Hepatocyte (in vitro differentiated cells): ENCODE measurements around the gene IKZF5. TPM values are rescaled to one million over a fixed set of nuclear protein-coding genes. Genes with fewer than 3 reads are reported as not detected.

Experiments
- DNase-seq: peaks from one replicate; pipeline ENCODE4 v3.0.0-alpha.2; 2016; ENCODE audit warnings: low spot score
- H2AFZ ChIP-seq: fragments of 200-600 bp; sonication (generic); 2 replicates; pipeline ENCODE4 v1.6.0; 2016; ENCODE audit warnings: antibody characterized with exemption, mild to moderate bottlenecking
- H3K27ac ChIP-seq: fragments of 200-600 bp; sonication (generic); 2 replicates; pipeline ENCODE4 v1.5.1; 2016; ENCODE audit warnings: mild to moderate bottlenecking
- H3K27me3 ChIP-seq: fragments of 200-600 bp; sonication (generic); 2 replicates; pipeline ENCODE4 v1.6.1; 2016
- H3K36me3 ChIP-seq: fragments of 200-600 bp; sonication (generic); replicated peaks from 2 replicates; pipeline ENCODE4 v1.5.1; 2016; ENCODE audit warnings: low read depth; ENCODE audit not compliant: insufficient read depth
- H3K4me1 ChIP-seq: fragments of 200-600 bp; sonication (generic); 2 replicates; pipeline ENCODE4 v1.5.1; 2016; ENCODE audit warnings: mild to moderate bottlenecking, moderate library complexity; ENCODE audit not compliant: insufficient read depth
- H3K4me2 ChIP-seq: fragments of 200-600 bp; sonication (generic); 2 replicates; pipeline ENCODE4 v1.6.0; 2016
- H3K4me3 ChIP-seq: fragments of 200-600 bp; sonication (generic); 2 replicates; pipeline ENCODE4 v1.5.1; 2016; ENCODE audit warnings: mild to moderate bottlenecking
- H3K79me2 ChIP-seq: fragments of 200-600 bp; sonication (generic); 2 replicates; pipeline ENCODE4 v1.6.0; 2017; ENCODE audit warnings: mild to moderate bottlenecking
- H3K9me2 ChIP-seq: fragments of 200-600 bp; sonication (generic); replicated peaks from 2 replicates; pipeline ENCODE4 v1.6.0; 2017; ENCODE audit warnings: mild to moderate bottlenecking; ENCODE audit not compliant: insufficient read depth
- H3K9me3 ChIP-seq: fragments of 200-600 bp; sonication (generic); 2 replicates; pipeline ENCODE4 v1.5.1; 2016; ENCODE audit warnings: low read depth, mild to moderate bottlenecking
- H4K20me1 ChIP-seq: fragments of 200-600 bp; sonication (generic); 2 replicates; pipeline ENCODE4 v1.6.0; 2016; ENCODE audit warnings: mild to moderate bottlenecking; ENCODE audit not compliant: insufficient read depth, poor library complexity, severe bottlenecking
- EZH2 ChIP-seq: fragments of 200-600 bp; sonication (generic); IDR thresholded peaks from 2 replicates; pipeline ENCODE4 v1.6.1; 2016; ENCODE audit warnings: antibody characterized with exemption, mild to moderate bottlenecking, borderline replicate concordance
- EZH2phosphoT487 ChIP-seq: fragments of 200-600 bp; sonication (generic); IDR thresholded peaks from one replicate; pipeline ENCODE4 v1.6.1; 2018; ENCODE audit warnings: antibody characterized with exemption, mild to moderate bottlenecking, low read depth, moderate library complexity; ENCODE audit not compliant: unreplicated experiment, severe bottlenecking
- WGBS: methylation state at CpG from one replicate; pipeline ENCODE4 v1.1.6; 2016; ENCODE audit warnings: low lambda C conversion rate; ENCODE audit errors: missing lambda C conversion rate; 5-methylcytosine and 5-hydroxymethylcytosine counted together
- polyA plus RNA-seq: library from polyadenylated mRNA; unstranded; fragments of >200 nt; fragmentation: Nextera tagmentation; extraction: Ambion mirVana; gene quantifications from 2 replicates; pipeline ENCODE4 v1.2.1, GENCODE V29; 2016
- total RNA-seq: library from RNA; depleted of rRNA; stranded (reverse); fragments of >200 nt; gene quantifications from 2 replicates; pipeline ENCODE4 v1.2.3, GENCODE V29; 2014
- TF ChIP-seq, protein P1 (sequence below): fragments of 200-600 bp; sonication (generic); IDR thresholded peaks from 2 replicates; pipeline ENCODE4 v1.5.1; 2016; ENCODE audit warnings: antibody characterized with exemption, mild to moderate bottlenecking; ENCODE audit not compliant: poor library complexity

The IKZF5 gene
- total and polyA plus RNA-seq, 2 experiments from 2014 or later: 7.2 to 8.5 TPM

DNA sequence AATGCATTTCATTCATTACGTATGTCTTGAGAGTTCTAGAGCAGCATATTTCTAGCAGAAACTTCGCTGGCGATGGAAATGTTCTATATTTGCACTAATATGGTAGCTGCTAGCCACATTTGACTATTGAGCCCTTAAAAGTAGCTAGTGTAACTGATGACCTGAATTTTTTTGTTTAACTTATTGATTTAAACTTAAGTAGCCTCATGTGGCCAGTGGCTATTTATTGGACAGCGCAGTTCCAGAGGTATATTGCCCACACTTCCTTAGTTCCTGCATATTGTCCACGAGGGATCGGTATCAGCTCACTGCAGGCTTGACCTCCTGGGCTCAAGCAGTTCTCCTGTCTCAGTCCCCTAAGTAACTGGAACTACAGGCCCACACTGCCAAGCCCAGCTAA is 24.7 kb downstream of the IKZF5 start:
- no peak overlapping the region for H2AFZ ChIP-seq
- no peak for DNase-seq
- no peaks in the 10 kb centered on the region for H3K9me3 ChIP-seq
- no peaks in the 10 kb centered on the region for H4K20me1 ChIP-seq
- H3K9me2 ChIP-seq: no peaks in the 10 kb centered on the region
- 94% methylated on average over 6 of the region's 6 CpGs for WGBS
- no peak overlapping the region for H3K4me2 ChIP-seq
- H3K27me3 ChIP-seq: no peaks in the 10 kb centered on the region
- peaks cover 3% of the 10 kb centered on the region for H3K4me1 ChIP-seq
- H3K4me3 ChIP-seq: no peak overlapping the region
- no peak for TF ChIP-seq EZH2phosphoT487
- no peak for TF ChIP-seq EZH2
- TF ChIP-seq, protein P1, sequence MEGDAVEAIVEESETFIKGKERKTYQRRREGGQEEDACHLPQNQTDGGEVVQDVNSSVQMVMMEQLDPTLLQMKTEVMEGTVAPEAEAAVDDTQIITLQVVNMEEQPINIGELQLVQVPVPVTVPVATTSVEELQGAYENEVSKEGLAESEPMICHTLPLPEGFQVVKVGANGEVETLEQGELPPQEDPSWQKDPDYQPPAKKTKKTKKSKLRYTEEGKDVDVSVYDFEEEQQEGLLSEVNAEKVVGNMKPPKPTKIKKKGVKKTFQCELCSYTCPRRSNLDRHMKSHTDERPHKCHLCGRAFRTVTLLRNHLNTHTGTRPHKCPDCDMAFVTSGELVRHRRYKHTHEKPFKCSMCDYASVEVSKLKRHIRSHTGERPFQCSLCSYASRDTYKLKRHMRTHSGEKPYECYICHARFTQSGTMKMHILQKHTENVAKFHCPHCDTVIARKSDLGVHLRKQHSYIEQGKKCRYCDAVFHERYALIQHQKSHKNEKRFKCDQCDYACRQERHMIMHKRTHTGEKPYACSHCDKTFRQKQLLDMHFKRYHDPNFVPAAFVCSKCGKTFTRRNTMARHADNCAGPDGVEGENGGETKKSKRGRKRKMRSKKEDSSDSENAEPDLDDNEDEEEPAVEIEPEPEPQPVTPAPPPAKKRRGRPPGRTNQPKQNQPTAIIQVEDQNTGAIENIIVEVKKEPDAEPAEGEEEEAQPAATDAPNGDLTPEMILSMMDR: no peak
- H3K27ac ChIP-seq: no peak overlapping the region
- no peaks in the 10 kb centered on the region for H3K36me3 ChIP-seq
- H3K79me2 ChIP-seq: no peaks in the 10 kb centered on the region

DNA sequence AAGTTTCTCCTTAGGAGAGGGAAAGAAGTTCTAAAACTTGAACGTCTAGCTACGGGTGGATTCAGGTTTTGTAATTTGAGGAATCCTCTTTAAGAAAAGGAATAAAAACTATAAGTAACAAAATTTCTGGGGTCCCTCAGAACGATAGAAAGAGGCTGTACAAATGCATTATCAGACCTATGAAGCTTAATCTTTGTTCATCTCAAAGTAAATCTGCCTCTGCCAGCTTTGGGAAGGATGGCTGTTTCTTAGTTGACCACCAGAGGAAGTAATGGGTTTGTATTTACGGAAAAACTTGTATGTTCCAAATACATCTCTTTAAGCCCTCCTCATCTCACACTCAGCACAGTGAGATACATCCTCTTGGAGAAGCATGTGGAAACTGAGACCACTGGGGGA is 27.5 kb downstream of the IKZF5 start:
- 20% methylated on average over 4 of the region's 4 CpGs for WGBS
- H3K9me2 ChIP-seq: no peaks in the 10 kb centered on the region
- no peaks in the 10 kb centered on the region for H3K79me2 ChIP-seq
- no peaks in the 10 kb centered on the region for H3K9me3 ChIP-seq
- peak; percentile 46 for DNase-seq
- H3K27me3 ChIP-seq: no peaks in the 10 kb centered on the region
- H3K4me1 ChIP-seq: peaks cover 3% of the 10 kb centered on the region
- no peaks in the 10 kb centered on the region for H4K20me1 ChIP-seq
- H3K4me3 ChIP-seq: peak overlapping the region; percentile 42
- H3K4me2 ChIP-seq: peak overlapping the region; percentile 96
- H2AFZ ChIP-seq: peak overlapping the region; percentile 97
- H3K27ac ChIP-seq: peak overlapping the region; percentile 38
- TF ChIP-seq EZH2 (no peak), EZH2phosphoT487 (no peak)
- TF ChIP-seq, protein P1: peak; percentile 32
- H3K36me3 ChIP-seq: no peaks in the 10 kb centered on the region

DNA sequence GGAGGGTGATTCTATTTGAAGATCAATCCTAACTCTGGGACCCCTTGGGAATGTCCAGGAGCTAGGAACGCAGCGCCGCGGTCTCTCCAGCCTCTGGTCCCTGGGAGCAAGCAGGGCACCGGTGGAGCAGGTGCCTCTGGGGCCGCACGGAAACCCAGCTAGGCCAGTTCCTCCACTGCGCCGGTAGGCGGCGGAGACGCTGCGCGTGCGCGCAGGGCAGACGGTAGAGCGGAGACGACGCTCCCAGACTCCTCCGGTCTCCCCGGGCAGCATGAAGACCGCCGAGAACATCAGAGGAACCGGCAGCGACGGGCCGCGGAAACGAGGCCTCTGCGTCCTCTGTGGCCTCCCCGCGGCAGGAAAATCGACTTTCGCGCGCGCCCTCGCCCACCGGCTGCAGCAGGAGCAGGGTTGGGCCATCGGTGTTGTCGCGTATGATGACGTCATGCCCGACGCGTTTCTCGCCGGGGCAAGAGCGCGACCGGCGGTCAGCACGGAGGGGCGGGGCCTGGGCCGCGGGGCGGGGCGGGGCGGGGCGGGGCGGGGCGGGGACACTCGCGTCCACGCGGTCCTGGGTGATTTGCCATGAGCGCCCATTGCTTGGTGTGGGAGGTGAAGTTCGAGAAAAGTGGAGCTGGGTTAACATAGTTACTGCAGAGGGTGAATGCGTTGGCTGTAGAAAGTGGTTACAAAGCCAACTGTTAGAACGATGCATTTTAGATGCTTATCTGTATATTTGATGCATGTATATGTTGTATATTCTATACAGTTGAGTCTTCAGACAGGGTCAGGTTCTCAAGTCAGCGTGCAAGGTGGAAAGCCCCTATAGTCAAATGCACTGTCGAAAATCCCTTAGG is 28.2 kb downstream of the IKZF5 start, which contains the start of gene PSTK:
TSS of gene PSTK (plus strand) at position 193 of the 857 bp plus-strand sequence. CDS start at position 272, 79 bp downstream.
- Histone ChIP-seq H3K27ac (peak within 1 kb of the TSS; percentile 98), H3K9me3 (no peaks in the 10 kb centered on the region), H3K36me3 (no peaks in the 10 kb centered on the region), H2AFZ (peak within 1 kb of the TSS; percentile 97), H3K27me3 (no peaks in the 10 kb centered on the region), H3K4me1 (peaks cover 3% of the 10 kb centered on the region), H3K9me2 (no peaks in the 10 kb centered on the region), H3K79me2 (no peaks in the 10 kb centered on the region), H3K4me3 (peak within 1 kb of the TSS; percentile 80), H4K20me1 (no peaks in the 10 kb centered on the region), H3K4me2 (peak within 1 kb of the TSS; percentile 96)
- 2% methylated on average over 61 of the region's 73 CpGs for WGBS
- DNase-seq: peak; percentile 95
- no peak for TF ChIP-seq EZH2phosphoT487
- TF ChIP-seq EZH2: no peak
- TF ChIP-seq, protein P1: peak; percentile 86
